DND-41 (cell line): ENCODE data around the gene DRGX.

Experiments
- CTCF ChIP-seq: IDR thresholded peaks from 2 replicates; pipeline ENCODE4 v1.5.1; 2012; ENCODE audit warnings: borderline replicate concordance, low read length, moderate library complexity, mild to moderate bottlenecking; ENCODE audit not compliant: poor library complexity, severe bottlenecking; ENCODE audit errors: extremely low read depth
- EZH2 ChIP-seq: IDR thresholded peaks from 3 replicates; pipeline ENCODE4 v1.6.1; 2012; ENCODE audit warnings: borderline replicate concordance, low read depth, mild to moderate bottlenecking, moderate library complexity, low read length, inconsistent platforms; ENCODE audit not compliant: severe bottlenecking

- TF ChIP-seq CTCF = no peak
- TF ChIP-seq EZH2 = no peak
These were observed 32.4 kb downstream of the DRGX start for GRCh38 chr10:49363309-49364031.
